ENCODE data around the gene LSAMP.

Gene LSAMP

GRCh38 chr3:115916866-115917265 is 528.4 kb downstream of the LSAMP start:
- Histone ChIP-seq H3K4me2 (ENCODE audit: low read depth, low read length, poor library complexity, severe bottlenecking) (no peak overlapping the region), H4K20me1 (ENCODE audit: low read depth, low read length) (no peaks in the 10 kb centered on the region), H3K27me3 (ENCODE audit: low read length) (no peaks in the 10 kb centered on the region), H2AFZ (ENCODE audit: low read depth, low read length, severe bottlenecking) (no peak overlapping the region), H3K9me2 (replicated peaks; ENCODE audit: insufficient read depth, low read length) (no peaks in the 10 kb centered on the region), H3K4me3 (ENCODE audit: insufficient read depth, low read length, poor library complexity, severe bottlenecking) (no peak overlapping the region), H3K9ac (ENCODE audit: low read length) (no peak overlapping the region), H3K79me2 (ENCODE audit: insufficient read depth, low read length) (no peaks in the 10 kb centered on the region), H3K27ac (ENCODE audit: low read depth, low read length) (no peak overlapping the region), H3K9me3 (ENCODE audit: insufficient read depth, low read length) (no peaks in the 10 kb centered on the region), H3K36me3 (ENCODE audit: low read length) (no peaks in the 10 kb centered on the region), H3F3A (ENCODE audit: insufficient read depth) (no peaks in the 10 kb centered on the region)
- no peak for TF ChIP-seq CTCF (IDR thresholded peaks at IDR 0.05; ENCODE audit: insufficient read depth, low read length, poor library complexity, severe bottlenecking)
- TF ChIP-seq EZH2phosphoT487 (conservative IDR thresholded peaks at IDR 0.05; ENCODE audit: low read length): no peak

- no peak overlapping the region for H3K27ac ChIP-seq (ENCODE audit: low read depth, low read length)
- no peak overlapping the region for H2AFZ ChIP-seq (ENCODE audit: low read depth, low read length, severe bottlenecking)
- no peaks in the 10 kb centered on the region for H3K9me2 ChIP-seq (replicated peaks; ENCODE audit: insufficient read depth, low read length)
- no peak overlapping the region for H3K4me2 ChIP-seq (ENCODE audit: low read depth, low read length, poor library complexity, severe bottlenecking)
- H3K27me3 ChIP-seq (ENCODE audit: low read length): no peaks in the 10 kb centered on the region
- H3F3A ChIP-seq (ENCODE audit: insufficient read depth): no peaks in the 10 kb centered on the region
- H3K9ac ChIP-seq (ENCODE audit: low read length): no peak overlapping the region
- H3K9me3 ChIP-seq (ENCODE audit: insufficient read depth, low read length): no peaks in the 10 kb centered on the region
- H4K20me1 ChIP-seq (ENCODE audit: low read depth, low read length): no peaks in the 10 kb centered on the region
- H3K4me3 ChIP-seq (ENCODE audit: insufficient read depth, low read length, poor library complexity, severe bottlenecking): no peak overlapping the region
- TF ChIP-seq EZH2phosphoT487 (conservative IDR thresholded peaks at IDR 0.05; ENCODE audit: low read length) (no peak), CTCF (IDR thresholded peaks at IDR 0.05; ENCODE audit: insufficient read depth, low read length, poor library complexity, severe bottlenecking) (no peak)
- H3K79me2 ChIP-seq (ENCODE audit: insufficient read depth, low read length): no peaks in the 10 kb centered on the region
- no peaks in the 10 kb centered on the region for H3K36me3 ChIP-seq (ENCODE audit: low read length)
These were observed 530.2 kb downstream of the LSAMP start for GRCh38 chr3:115915061-115915460.

- TF ChIP-seq CTCF (IDR thresholded peaks at IDR 0.05; ENCODE audit: insufficient read depth, low read length, poor library complexity, severe bottlenecking): no peak
- TF ChIP-seq EZH2phosphoT487 (conservative IDR thresholded peaks at IDR 0.05; ENCODE audit: low read length): no peak
- Histone ChIP-seq H3K9ac (ENCODE audit: low read length) (no peak overlapping the region), H3K79me2 (ENCODE audit: insufficient read depth, low read length) (no peaks in the 10 kb centered on the region), H3K4me2 (ENCODE audit: low read depth, low read length, poor library complexity, severe bottlenecking) (no peak overlapping the region), H3K36me3 (ENCODE audit: low read length) (no peaks in the 10 kb centered on the region), H4K20me1 (ENCODE audit: low read depth, low read length) (no peaks in the 10 kb centered on the region), H3K9me3 (ENCODE audit: insufficient read depth, low read length) (no peaks in the 10 kb centered on the region), H3K27me3 (ENCODE audit: low read length) (no peaks in the 10 kb centered on the region), H3K27ac (ENCODE audit: low read depth, low read length) (no peak overlapping the region), H3K4me3 (ENCODE audit: insufficient read depth, low read length, poor library complexity, severe bottlenecking) (no peak overlapping the region), H2AFZ (ENCODE audit: low read depth, low read length, severe bottlenecking) (no peak overlapping the region), H3K9me2 (replicated peaks; ENCODE audit: insufficient read depth, low read length) (no peaks in the 10 kb centered on the region), H3F3A (ENCODE audit: insufficient read depth) (no peaks in the 10 kb centered on the region)
These were observed 532.1 kb downstream of the LSAMP start for GRCh38 chr3:115913069-115913686.
